HG03039 (cell line): ENCODE data around the gene SUGCT.
"Not testable (repeated sequence)": the region's sequence is repeated elsewhere in the genome, so short reads cannot be mapped to it uniquely, and the experiment has no call there.

Source experiments
- ATAC-seq: cut with Tn5 transposase; IDR thresholded peaks from one replicate; pipeline ENCODE4 v1.9.1; 2021; ENCODE audit warnings: mild to moderate bottlenecking, moderate library complexity; ENCODE audit not compliant: unreplicated experiment

Gene SUGCT

GRCh38 chr7:40138973-40139372 lies 4.2 kb downstream of the SUGCT start:
- no peak for ATAC-seq

GRCh38 chr7:40139891-40140290 lies 5.1 kb downstream of the SUGCT start:
- ATAC-seq, result not testable (repeated sequence)

- not testable (repeated sequence) for ATAC-seq
Measured at GRCh38 chr7:40141916-40142315, 7.1 kb downstream of the SUGCT start.

- not testable (repeated sequence) for ATAC-seq
Measured at GRCh38 chr7:40145596-40146130, 10.9 kb downstream of the SUGCT start.

- no peak for ATAC-seq
Measured at GRCh38 chr7:40147371-40148246, 12.8 kb downstream of the SUGCT start.

- ATAC-seq, result not testable (repeated sequence)
Measured at GRCh38 chr7:40148247-40148580, 13.4 kb downstream of the SUGCT start.

- ATAC-seq, result no peak
Measured at GRCh38 chr7:40148671-40149070, 13.9 kb downstream of the SUGCT start.

GRCh38 chr7:40151504-40151903 lies 16.7 kb downstream of the SUGCT start:
- ATAC-seq, result no peak

- ATAC-seq, result no peak
Measured at GRCh38 chr7:40156988-40157387, 22.2 kb downstream of the SUGCT start.

- ATAC-seq, result no peak
Measured at GRCh38 chr7:40162516-40162915, 27.7 kb downstream of the SUGCT start.

GRCh38 chr7:40165216-40165615 lies 30.4 kb downstream of the SUGCT start:
- ATAC-seq, result no peak

- no peak for ATAC-seq
Measured at GRCh38 chr7:40167291-40167690, 32.5 kb downstream of the SUGCT start.

- not testable (repeated sequence) for ATAC-seq
Measured at GRCh38 chr7:40168266-40168665, 33.5 kb downstream of the SUGCT start.

GRCh38 chr7:40173121-40173520 lies 38.3 kb downstream of the SUGCT start:
- ATAC-seq, result not testable (repeated sequence)

GRCh38 chr7:40175256-40175655 lies 40.5 kb downstream of the SUGCT start:
- ATAC-seq, result not testable (repeated sequence)

GRCh38 chr7:40175725-40176510 lies 41.1 kb downstream of the SUGCT start:
- ATAC-seq, result no peak

- no peak for ATAC-seq
Measured at GRCh38 chr7:40177071-40177470, 42.3 kb downstream of the SUGCT start.

- no peak for ATAC-seq
Measured at GRCh38 chr7:40182452-40182851, 47.6 kb downstream of the SUGCT start.

GRCh38 chr7:40186586-40186985 lies 51.8 kb downstream of the SUGCT start:
- no peak for ATAC-seq

- no peak for ATAC-seq
Measured at GRCh38 chr7:40192036-40192435, 57.2 kb downstream of the SUGCT start.

GRCh38 chr7:40194745-40195144 lies 59.9 kb downstream of the SUGCT start:
- ATAC-seq, result no peak

GRCh38 chr7:40197527-40197926 lies 62.7 kb downstream of the SUGCT start:
- ATAC-seq, result no peak
